ENCODE results near the gene PDE11A.

GRCh38 chr2:177578454-177578853, 494.1 kb downstream of the PDE11A start:
- TF ChIP-seq, protein P1, sequence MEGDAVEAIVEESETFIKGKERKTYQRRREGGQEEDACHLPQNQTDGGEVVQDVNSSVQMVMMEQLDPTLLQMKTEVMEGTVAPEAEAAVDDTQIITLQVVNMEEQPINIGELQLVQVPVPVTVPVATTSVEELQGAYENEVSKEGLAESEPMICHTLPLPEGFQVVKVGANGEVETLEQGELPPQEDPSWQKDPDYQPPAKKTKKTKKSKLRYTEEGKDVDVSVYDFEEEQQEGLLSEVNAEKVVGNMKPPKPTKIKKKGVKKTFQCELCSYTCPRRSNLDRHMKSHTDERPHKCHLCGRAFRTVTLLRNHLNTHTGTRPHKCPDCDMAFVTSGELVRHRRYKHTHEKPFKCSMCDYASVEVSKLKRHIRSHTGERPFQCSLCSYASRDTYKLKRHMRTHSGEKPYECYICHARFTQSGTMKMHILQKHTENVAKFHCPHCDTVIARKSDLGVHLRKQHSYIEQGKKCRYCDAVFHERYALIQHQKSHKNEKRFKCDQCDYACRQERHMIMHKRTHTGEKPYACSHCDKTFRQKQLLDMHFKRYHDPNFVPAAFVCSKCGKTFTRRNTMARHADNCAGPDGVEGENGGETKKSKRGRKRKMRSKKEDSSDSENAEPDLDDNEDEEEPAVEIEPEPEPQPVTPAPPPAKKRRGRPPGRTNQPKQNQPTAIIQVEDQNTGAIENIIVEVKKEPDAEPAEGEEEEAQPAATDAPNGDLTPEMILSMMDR (IDR thresholded peaks at IDR 0.05 in 2 of 3, conservative IDR thresholded peaks at IDR 0.05 in 1 of 3; ENCODE audit: borderline replicate concordance in 1 of 3, insufficient read depth in 1 of 3, low read depth in 2 of 3, low read length in 2 of 3) = no peak
- TF ChIP-seq ZNF274 (IDR thresholded peaks at IDR 0.05; ENCODE audit: low read depth, low read length) (no peak), RAD21 (IDR thresholded peaks at IDR 0.05; ENCODE audit: low read depth) (no peak), EZH2phosphoT487 (IDR thresholded peaks at IDR 0.05; ENCODE audit: borderline replicate concordance) (no peak), EZH2 (IDR thresholded peaks at IDR 0.05) (no peak), YY1 (IDR thresholded peaks at IDR 0.05; ENCODE audit: extremely low read depth, insufficient replicate concordance, low read depth, low read length) (no peak), POLR2AphosphoS5 (IDR thresholded peaks at IDR 0.05; ENCODE audit: low read depth, low read length) (no peak), ELF1 (IDR thresholded peaks at IDR 0.05; ENCODE audit: borderline replicate concordance, low read depth) (no peak), ZFX (IDR thresholded peaks at IDR 0.05) (no peak), FOSL1 (IDR thresholded peaks at IDR 0.05; ENCODE audit: low read depth) (no peak), SP1 (IDR thresholded peaks at IDR 0.05; ENCODE audit: low read depth) (no peak), SRF (IDR thresholded peaks at IDR 0.05; ENCODE audit: low read depth) (no peak)
